ENCODE results near the gene LLGL2. TPM values are rescaled to one million over a fixed set of nuclear protein-coding genes. Genes with fewer than 3 reads are reported as not detected.

Gene LLGL2
- total and polyA plus RNA-seq, 7 donors, result 1.4 to 3.3 (median 1.5) TPM

GRCh38 chr17:75589919-75590303, 64.4 kb downstream of the LLGL2 start:
- DNase-seq (no peak), ATAC-seq (peak in 2 of 4 donors; percentile 2 to 7)
- H3K4me1 ChIP-seq, result peaks cover 3% of the 10 kb centered on the region

GRCh38 chr17:75590314-75590761, 64.8 kb downstream of the LLGL2 start:
- no peaks in the 10 kb centered on the region for H3K9me3 ChIP-seq
- peaks cover 3% of the 10 kb centered on the region for H3K4me1 ChIP-seq
- peak overlapping the region; percentile 30 for H3K27ac ChIP-seq
- H3K27me3 ChIP-seq (ENCODE audit: insufficient read depth in 3 of 3, low read length in 2 of 3), result peaks cover 0 to 11% (median 4%) of the 10 kb centered on the region in 3 donors
- DNase-seq (no peak), ATAC-seq (no peak)
- TF ChIP-seq, protein P1, sequence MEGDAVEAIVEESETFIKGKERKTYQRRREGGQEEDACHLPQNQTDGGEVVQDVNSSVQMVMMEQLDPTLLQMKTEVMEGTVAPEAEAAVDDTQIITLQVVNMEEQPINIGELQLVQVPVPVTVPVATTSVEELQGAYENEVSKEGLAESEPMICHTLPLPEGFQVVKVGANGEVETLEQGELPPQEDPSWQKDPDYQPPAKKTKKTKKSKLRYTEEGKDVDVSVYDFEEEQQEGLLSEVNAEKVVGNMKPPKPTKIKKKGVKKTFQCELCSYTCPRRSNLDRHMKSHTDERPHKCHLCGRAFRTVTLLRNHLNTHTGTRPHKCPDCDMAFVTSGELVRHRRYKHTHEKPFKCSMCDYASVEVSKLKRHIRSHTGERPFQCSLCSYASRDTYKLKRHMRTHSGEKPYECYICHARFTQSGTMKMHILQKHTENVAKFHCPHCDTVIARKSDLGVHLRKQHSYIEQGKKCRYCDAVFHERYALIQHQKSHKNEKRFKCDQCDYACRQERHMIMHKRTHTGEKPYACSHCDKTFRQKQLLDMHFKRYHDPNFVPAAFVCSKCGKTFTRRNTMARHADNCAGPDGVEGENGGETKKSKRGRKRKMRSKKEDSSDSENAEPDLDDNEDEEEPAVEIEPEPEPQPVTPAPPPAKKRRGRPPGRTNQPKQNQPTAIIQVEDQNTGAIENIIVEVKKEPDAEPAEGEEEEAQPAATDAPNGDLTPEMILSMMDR (IDR thresholded peaks at IDR 0.05), result no peak
- no peaks in the 10 kb centered on the region for H3K36me3 ChIP-seq (ENCODE audit: insufficient read depth in 1 of 2, low read depth in 1 of 2)
- H3K4me3 ChIP-seq, result no peak overlapping the region
- intact Hi-C loops (cut with DNase I), result no loop called here
- WGBS, 3 donors, result 73 to 76% (median 76%) methylated on average over 8 of the region's 8 CpGs

More at GRCh38 chr17:75589919-75590303, 64.4 kb downstream of the LLGL2 start:
- WGBS, 3 donors, result 43 to 54% (median 47%) methylated on average over 21 to 29 of the region's 29 CpGs
- intact Hi-C loops (cut with DNase I), result loop anchor here in 1 of 2 donors (2.0 to 5.0 kb wide), 2 partner anchors 73 to 163 kb away; partner anchors contain the start of genes CASKIN2 and TSEN54
- H3K36me3 ChIP-seq (ENCODE audit: insufficient read depth in 1 of 2, low read depth in 1 of 2), result no peaks in the 10 kb centered on the region
- peak overlapping the region; percentile 30 for H3K27ac ChIP-seq
- H3K9me3 ChIP-seq, result no peaks in the 10 kb centered on the region
- TF ChIP-seq, protein P1 (IDR thresholded peaks at IDR 0.05), result no peak
- H3K4me3 ChIP-seq, result peak overlapping the region; percentile 76
- peaks cover 0 to 11% (median 4%) of the 10 kb centered on the region in 3 donors for H3K27me3 ChIP-seq (ENCODE audit: insufficient read depth in 3 of 3, low read length in 2 of 3)

- Histone ChIP-seq H3K4me3 (no peak overlapping the region), H3K4me1 (peaks cover 3% of the 10 kb centered on the region), H3K27ac (no peak overlapping the region), H3K9me3 (no peaks in the 10 kb centered on the region), H3K36me3 (ENCODE audit: insufficient read depth in 1 of 2, low read depth in 1 of 2) (no peaks in the 10 kb centered on the region), H3K27me3 (ENCODE audit: insufficient read depth in 3 of 3, low read length in 2 of 3) (peaks cover 0 to 11% (median 4%) of the 10 kb centered on the region in 3 donors)
- 64 to 77% (median 65%) methylated on average over 12 of the region's 12 CpGs for WGBS, 3 donors
- ATAC-seq, result no peak
- intact Hi-C loops (cut with DNase I), result no loop called here
- DNase-seq, result no peak
- TF ChIP-seq, protein P1 (IDR thresholded peaks at IDR 0.05), result no peak
Measured at GRCh38 chr17:75590849-75591721, 65.6 kb downstream of the LLGL2 start.

- 73 to 87% (median 79%) methylated on average over 7 of the region's 7 CpGs for WGBS, 3 donors
- Histone ChIP-seq H3K27ac (no peak overlapping the region), H3K36me3 (ENCODE audit: insufficient read depth in 1 of 2, low read depth in 1 of 2) (no peaks in the 10 kb centered on the region), H3K9me3 (no peaks in the 10 kb centered on the region), H3K4me1 (peaks cover 3% of the 10 kb centered on the region), H3K4me3 (no peak overlapping the region), H3K27me3 (ENCODE audit: insufficient read depth in 3 of 3, low read length in 2 of 3) (peaks cover 0 to 11% (median 4%) of the 10 kb centered on the region in 3 donors)
- intact Hi-C loops (cut with DNase I), result no loop called here
- ATAC-seq (no peak), DNase-seq (no peak)
- TF ChIP-seq, protein P1 (IDR thresholded peaks at IDR 0.05), result no peak
Measured at GRCh38 chr17:75591722-75592302, 66.3 kb downstream of the LLGL2 start.

Data from psoas muscle (tissue), 8 donors.